ENCODE data around the gene DNAJB5. TPM values are rescaled to one million over a fixed set of nuclear protein-coding genes. Genes with fewer than 3 reads are reported as not detected.

The DNAJB5 gene
- polyA plus RNA-seq, 1 donor from 2014 or later, result 99.1 TPM

DNA sequence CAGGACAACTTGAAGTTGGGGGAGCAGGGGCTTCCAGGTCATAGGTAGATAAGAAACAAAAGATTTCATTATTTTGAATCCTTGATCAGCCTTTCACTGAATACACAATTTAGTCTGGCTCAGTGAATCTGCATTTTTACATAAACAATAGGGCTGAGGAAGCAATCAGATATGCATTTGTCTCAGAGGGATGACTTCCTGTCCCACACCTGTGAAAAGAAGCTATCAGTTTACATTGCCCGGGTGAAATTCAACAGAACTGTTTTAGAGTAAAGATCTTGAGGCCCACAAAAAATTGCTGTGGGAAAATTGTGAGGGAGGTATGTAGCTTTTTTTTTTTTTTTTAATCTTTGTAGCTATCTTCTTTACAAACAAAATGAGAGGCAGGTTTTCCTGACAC is 38.3 kb downstream of the DNAJB5 start:
- Histone ChIP-seq H3K9me2 (ENCODE audit: insufficient read depth, low read length) (no peaks in the 10 kb centered on the region), H3K27me3 (ENCODE audit: insufficient read depth, low read depth, low read length) (no peaks in the 10 kb centered on the region), H3K4me2 (ENCODE audit: low read length) (no peak overlapping the region), H3K36me3 (ENCODE audit: insufficient read depth, low read length) (no peaks in the 10 kb centered on the region), H3K9me3 (ENCODE audit: low read length) (no peaks in the 10 kb centered on the region), H3F3A (ENCODE audit: insufficient read depth, low read length, poor library complexity, severe bottlenecking) (no peaks in the 10 kb centered on the region), H3K4me3 (ENCODE audit: low read length) (no peak overlapping the region), H4K20me1 (ENCODE audit: insufficient read depth) (no peaks in the 10 kb centered on the region), H3K9ac (ENCODE audit: low read length) (no peak overlapping the region), H3K79me2 (replicated peaks; ENCODE audit: insufficient read depth, low read length) (no peaks in the 10 kb centered on the region), H3K27ac (ENCODE audit: low read length) (no peak overlapping the region), H2AFZ (ENCODE audit: low read depth, low read length) (no peak overlapping the region)
- TF ChIP-seq, protein P1, sequence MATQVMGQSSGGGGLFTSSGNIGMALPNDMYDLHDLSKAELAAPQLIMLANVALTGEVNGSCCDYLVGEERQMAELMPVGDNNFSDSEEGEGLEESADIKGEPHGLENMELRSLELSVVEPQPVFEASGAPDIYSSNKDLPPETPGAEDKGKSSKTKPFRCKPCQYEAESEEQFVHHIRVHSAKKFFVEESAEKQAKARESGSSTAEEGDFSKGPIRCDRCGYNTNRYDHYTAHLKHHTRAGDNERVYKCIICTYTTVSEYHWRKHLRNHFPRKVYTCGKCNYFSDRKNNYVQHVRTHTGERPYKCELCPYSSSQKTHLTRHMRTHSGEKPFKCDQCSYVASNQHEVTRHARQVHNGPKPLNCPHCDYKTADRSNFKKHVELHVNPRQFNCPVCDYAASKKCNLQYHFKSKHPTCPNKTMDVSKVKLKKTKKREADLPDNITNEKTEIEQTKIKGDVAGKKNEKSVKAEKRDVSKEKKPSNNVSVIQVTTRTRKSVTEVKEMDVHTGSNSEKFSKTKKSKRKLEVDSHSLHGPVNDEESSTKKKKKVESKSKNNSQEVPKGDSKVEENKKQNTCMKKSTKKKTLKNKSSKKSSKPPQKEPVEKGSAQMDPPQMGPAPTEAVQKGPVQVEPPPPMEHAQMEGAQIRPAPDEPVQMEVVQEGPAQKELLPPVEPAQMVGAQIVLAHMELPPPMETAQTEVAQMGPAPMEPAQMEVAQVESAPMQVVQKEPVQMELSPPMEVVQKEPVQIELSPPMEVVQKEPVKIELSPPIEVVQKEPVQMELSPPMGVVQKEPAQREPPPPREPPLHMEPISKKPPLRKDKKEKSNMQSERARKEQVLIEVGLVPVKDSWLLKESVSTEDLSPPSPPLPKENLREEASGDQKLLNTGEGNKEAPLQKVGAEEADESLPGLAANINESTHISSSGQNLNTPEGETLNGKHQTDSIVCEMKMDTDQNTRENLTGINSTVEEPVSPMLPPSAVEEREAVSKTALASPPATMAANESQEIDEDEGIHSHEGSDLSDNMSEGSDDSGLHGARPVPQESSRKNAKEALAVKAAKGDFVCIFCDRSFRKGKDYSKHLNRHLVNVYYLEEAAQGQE (IDR thresholded peaks at IDR 0.05; ENCODE audit: borderline replicate concordance), result no peak
- TF ChIP-seq TAF1 (IDR thresholded peaks at IDR 0.05; ENCODE audit: low read depth) (no peak), RAD21 (conservative IDR thresholded peaks at IDR 0.05) (no peak)

DNA sequence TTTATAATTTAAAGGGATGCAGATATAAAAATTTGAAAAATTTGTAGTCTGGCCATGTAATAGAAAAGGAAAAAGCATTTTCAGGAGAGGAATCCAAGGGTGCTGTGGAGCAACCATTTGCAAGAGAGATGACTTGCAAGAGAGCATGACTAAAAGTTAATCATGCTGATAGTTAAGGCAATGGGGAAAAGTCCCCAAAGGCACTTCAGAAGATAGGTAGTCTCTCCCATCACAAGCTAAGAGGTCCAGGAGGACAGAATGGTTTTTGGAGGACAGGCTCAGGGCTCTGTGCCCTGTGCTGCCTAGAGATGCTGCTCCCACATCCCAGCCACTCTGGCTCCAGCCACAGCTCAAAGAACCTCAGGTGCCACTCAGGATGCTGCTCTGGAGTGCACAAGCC is 38.8 kb downstream of the DNAJB5 start:
- H4K20me1 ChIP-seq (ENCODE audit: insufficient read depth), result no peaks in the 10 kb centered on the region
- no peak overlapping the region for H3K4me3 ChIP-seq (ENCODE audit: low read length)
- no peaks in the 10 kb centered on the region for H3F3A ChIP-seq (ENCODE audit: insufficient read depth, low read length, poor library complexity, severe bottlenecking)
- TF ChIP-seq, protein P1 (IDR thresholded peaks at IDR 0.05; ENCODE audit: borderline replicate concordance), result no peak
- TF ChIP-seq EZH2 (IDR thresholded peaks at IDR 0.05; ENCODE audit: borderline replicate concordance, insufficient read depth, low read length, poor library complexity, severe bottlenecking) (no peak), RAD21 (conservative IDR thresholded peaks at IDR 0.05) (no peak), TAF1 (IDR thresholded peaks at IDR 0.05; ENCODE audit: low read depth) (no peak), MXI1 (conservative IDR thresholded peaks at IDR 0.05; ENCODE audit: poor library complexity, severe bottlenecking) (no peak), SMC3 (conservative IDR thresholded peaks at IDR 0.05; ENCODE audit: poor library complexity) (no peak), POLR2AphosphoS5 (IDR thresholded peaks at IDR 0.05) (no peak), EP300 (conservative IDR thresholded peaks at IDR 0.05; ENCODE audit: poor library complexity, severe bottlenecking) (no peak)
- TF ChIP-seq, protein P2, sequence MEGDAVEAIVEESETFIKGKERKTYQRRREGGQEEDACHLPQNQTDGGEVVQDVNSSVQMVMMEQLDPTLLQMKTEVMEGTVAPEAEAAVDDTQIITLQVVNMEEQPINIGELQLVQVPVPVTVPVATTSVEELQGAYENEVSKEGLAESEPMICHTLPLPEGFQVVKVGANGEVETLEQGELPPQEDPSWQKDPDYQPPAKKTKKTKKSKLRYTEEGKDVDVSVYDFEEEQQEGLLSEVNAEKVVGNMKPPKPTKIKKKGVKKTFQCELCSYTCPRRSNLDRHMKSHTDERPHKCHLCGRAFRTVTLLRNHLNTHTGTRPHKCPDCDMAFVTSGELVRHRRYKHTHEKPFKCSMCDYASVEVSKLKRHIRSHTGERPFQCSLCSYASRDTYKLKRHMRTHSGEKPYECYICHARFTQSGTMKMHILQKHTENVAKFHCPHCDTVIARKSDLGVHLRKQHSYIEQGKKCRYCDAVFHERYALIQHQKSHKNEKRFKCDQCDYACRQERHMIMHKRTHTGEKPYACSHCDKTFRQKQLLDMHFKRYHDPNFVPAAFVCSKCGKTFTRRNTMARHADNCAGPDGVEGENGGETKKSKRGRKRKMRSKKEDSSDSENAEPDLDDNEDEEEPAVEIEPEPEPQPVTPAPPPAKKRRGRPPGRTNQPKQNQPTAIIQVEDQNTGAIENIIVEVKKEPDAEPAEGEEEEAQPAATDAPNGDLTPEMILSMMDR (IDR thresholded peaks at IDR 0.05; ENCODE audit: poor library complexity, severe bottlenecking), result no peak
- no peaks in the 10 kb centered on the region for H3K9me2 ChIP-seq (ENCODE audit: insufficient read depth, low read length)
- no peak overlapping the region for H3K9ac ChIP-seq (ENCODE audit: low read length)
- H2AFZ ChIP-seq (ENCODE audit: low read depth, low read length), result no peak overlapping the region
- no peaks in the 10 kb centered on the region for H3K27me3 ChIP-seq (ENCODE audit: insufficient read depth, low read depth, low read length)
- H3K9me3 ChIP-seq (ENCODE audit: low read length), result no peaks in the 10 kb centered on the region
- no peak overlapping the region for H3K4me2 ChIP-seq (ENCODE audit: low read length)
- no peaks in the 10 kb centered on the region for H3K36me3 ChIP-seq (ENCODE audit: insufficient read depth, low read length)
- H3K79me2 ChIP-seq (replicated peaks; ENCODE audit: insufficient read depth, low read length), result no peaks in the 10 kb centered on the region
- H3K27ac ChIP-seq (ENCODE audit: low read length), result no peak overlapping the region

Data from neural cell (in vitro differentiated cells).